HG03442 (cell line): Measurements from ENCODE around the gene KCNT1.

Source experiments
- ATAC-seq: cut with Tn5 transposase; IDR thresholded peaks from one replicate; pipeline ENCODE4 v1.9.1; 2021; ENCODE audit warnings: mild to moderate bottlenecking, moderate library complexity; ENCODE audit not compliant: unreplicated experiment

Gene KCNT1

DNA sequence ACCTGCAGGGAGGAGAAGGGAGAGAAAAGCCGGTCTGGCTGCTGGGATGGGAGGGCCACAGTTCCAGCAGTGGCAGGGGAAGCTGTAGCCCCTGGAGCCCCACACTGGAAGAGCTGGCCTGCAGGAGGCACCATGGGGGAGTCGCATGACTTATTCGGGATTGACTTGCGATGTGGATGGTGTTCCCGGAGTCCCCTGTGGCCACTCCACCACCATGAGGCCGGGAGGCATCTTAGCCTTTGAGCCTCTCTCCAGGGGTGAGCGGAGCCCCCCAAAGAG lies 92.0 kb downstream of the KCNT1 start:
- no peak for ATAC-seq

DNA sequence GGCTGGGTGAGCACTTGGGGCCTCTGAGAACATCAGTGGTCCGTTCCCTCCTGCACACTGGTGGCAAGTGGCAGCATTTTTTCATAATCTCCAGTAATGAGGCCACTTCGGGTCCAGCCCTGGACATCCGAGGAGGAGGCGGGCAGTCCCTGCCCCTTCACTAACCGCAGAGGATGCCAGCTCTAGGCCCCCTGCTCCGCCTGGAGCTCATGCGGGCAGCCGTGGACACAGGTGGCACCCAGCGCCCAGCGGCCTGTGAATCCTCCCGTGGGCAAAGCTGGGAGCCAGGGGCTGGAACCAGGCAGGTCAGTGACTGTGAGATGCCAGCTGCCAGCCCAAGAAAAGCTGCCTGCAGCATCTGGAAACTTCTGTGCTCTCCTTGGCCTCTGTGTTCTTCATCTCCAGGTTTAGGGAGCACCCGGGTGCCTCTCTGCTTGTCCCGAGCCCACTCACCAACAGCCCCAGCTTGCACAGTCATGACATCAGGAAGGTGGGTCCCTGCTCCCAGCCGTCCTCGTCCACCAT lies 92.4 kb downstream of the KCNT1 start:
- no peak for ATAC-seq

GRCh38 chr9:135795391-135795790 lies 93.4 kb downstream of the KCNT1 start:
- no peak for ATAC-seq

- no peak for ATAC-seq
Measured at GRCh38 chr9:135796784-135797485, 95.0 kb downstream of the KCNT1 start.

GRCh38 chr9:135797507-135798262 lies 95.7 kb downstream of the KCNT1 start:
- ATAC-seq, result no peak

DNA sequence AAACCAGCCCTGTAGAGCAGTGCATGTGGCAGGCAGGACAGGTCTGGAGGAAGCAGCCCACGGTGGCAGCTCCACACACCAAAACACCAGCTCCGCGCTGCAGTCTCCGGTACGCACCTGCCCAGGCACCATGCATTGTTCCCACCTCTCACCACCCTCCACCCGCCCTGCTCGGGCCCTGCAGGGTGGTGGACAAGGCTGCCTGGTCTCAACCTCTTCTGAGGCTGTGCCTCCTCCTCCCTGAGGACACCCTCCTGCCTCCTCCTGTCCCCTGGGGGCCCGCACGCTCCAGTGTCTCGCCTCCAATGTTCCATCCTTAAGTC lies 96.2 kb downstream of the KCNT1 start:
- no peak for ATAC-seq

GRCh38 chr9:135799261-135799660 lies 97.3 kb downstream of the KCNT1 start:
- no peak for ATAC-seq

- no peak for ATAC-seq
Measured at GRCh38 chr9:135801070-135801469, 99.1 kb downstream of the KCNT1 start.

DNA sequence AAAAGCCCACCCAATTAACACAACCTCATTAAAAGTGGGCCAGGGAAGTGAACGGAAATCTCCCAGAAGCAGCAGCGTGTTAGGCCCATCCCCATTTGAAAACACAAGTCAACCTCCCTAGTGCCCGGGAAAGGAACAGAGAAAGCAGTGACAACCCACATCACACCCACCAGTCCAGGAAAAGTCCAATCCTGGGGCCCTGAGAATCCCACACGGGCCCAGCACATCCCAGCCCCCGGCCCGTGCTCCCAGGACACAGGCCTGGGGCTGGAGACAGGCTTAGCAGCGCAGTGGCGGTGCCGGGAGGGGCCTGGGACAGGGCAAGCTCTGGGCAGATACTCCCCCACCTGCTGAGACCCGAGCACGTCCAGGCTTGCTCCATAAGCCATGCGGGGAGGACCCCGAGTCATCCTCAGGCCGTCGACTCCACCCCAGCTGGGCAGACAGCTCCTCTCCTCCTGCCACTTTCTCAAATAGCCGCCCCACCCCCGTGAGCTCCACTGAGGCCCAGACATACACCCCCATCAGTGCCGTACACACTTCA lies 101.0 kb downstream of the KCNT1 start:
- no peak for ATAC-seq

GRCh38 chr9:135803441-135803840 lies 101.5 kb downstream of the KCNT1 start:
- ATAC-seq, result no peak

GRCh38 chr9:135804581-135805421 lies 102.8 kb downstream of the KCNT1 start:
- ATAC-seq, result no peak

- no peak for ATAC-seq
Measured at GRCh38 chr9:135805422-135806022, 103.5 kb downstream of the KCNT1 start.

DNA sequence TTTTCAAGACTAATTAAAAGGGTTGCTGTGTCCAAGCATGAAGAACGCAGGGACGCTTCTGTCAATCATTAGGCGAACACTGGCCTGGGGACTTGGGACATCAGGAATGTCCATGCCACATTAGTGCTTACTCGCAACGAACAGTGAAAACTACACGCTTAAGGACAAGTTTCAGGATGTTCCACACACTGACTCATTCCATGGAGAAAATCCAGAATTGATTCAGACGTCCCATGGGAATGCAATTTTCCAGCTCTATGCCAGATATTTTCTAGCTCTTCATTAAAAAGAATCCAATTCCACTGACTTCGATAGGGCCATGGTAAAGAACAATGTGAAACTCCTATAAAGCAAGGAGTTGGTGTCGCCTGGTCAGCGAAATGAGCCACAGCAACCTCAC lies 107.2 kb downstream of the KCNT1 start:
- ATAC-seq, result no peak

DNA sequence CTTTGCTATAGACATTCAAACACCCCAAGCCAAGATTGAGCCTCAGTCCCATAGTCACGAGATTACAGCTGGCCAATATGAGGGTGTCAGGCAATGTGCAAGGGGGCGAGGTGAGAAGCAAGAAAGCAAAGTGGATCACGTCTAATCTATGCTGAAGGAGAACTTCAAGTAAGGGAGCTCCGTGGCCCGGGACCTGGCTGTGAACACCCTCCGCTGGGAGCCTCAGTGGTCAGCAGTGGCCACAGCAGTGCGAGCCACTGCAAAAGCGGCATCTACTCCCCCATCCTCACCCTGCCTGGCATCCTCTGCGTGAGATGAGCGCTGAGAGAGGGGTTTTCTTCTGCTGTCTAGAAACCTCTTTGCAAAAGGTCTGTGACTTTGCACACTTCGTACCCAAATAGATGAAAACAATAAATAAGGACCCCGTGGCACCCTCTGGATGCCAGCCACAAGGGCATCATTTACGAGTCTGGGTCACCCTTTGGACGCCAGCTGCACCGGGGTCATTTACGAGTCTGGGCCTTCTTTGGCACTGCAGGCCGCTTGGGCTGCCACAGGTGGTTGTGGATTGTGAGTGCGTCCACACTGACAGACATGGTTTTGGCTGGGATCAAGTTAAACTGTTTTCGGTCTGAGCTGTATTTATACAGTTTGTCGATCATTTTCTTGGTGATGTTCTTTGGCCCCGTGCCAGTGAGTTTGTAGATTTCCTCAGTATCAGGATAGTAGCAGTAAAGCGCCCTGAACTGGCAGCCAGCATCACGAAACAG lies 109.0 kb downstream of the KCNT1 start:
- no peak for ATAC-seq

DNA sequence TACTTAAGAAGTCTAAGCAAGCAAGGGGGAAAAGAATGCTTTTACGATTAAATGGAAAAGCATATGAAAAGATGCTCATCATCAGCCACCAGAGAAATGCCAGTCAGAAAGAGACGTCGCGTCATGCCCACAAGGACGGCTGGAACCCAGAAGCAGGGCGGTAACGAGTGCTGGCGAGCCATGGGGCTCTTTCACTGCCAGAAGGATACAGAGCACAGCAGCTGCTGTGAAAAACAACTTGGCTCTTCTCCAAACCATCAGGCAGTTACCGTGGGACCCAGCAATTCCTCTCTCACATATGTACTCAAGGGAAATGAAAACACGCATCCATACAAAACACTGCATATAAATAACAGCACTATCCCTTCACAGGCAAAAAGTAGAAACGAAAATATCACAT lies 109.8 kb downstream of the KCNT1 start:
- no peak for ATAC-seq

DNA sequence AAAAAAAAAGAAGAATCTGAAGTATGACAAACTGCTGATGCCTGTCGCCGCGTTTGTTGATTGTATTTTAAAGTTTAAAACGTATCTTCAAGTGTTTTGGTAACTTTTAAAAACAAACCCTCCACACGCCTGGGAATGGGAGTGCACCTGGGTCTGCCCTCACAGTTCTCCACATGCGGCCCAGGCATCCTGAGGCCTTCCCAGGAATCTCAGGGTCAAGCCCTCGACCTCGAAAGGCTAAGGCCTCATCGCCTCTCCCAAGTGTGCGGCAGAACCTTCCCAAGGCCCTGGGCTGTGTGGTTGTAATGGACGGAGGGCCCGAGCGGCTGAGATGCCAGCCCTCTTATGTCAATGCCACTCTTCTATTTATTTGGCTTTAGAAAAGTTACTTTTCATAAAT lies 111.0 kb downstream of the KCNT1 start:
- no peak for ATAC-seq

GRCh38 chr9:135813671-135814290 lies 111.8 kb downstream of the KCNT1 start:
- ATAC-seq, result no peak

- no peak for ATAC-seq
Measured at GRCh38 chr9:135814421-135815095, 112.6 kb downstream of the KCNT1 start.

- ATAC-seq, result no peak
Measured at GRCh38 chr9:135815413-135815812, 113.4 kb downstream of the KCNT1 start.
